Mesodermal cell (in vitro differentiated cells): ENCODE results near the gene FHL1.

ENCODE experiments used
- H3K27ac ChIP-seq: 2 replicates; pipeline ENCODE4 v1.7.0; 2013; ENCODE audit warnings: mild to moderate bottlenecking, low read depth, low read length, moderate library complexity; ENCODE audit not compliant: severe bottlenecking
- H3K36me3 ChIP-seq: 2 replicates; pipeline ENCODE4 v1.7.1; 2013; ENCODE audit warnings: mild to moderate bottlenecking, low read length, moderate library complexity; ENCODE audit not compliant: control insufficient read depth, insufficient read depth
- H3K4me1 ChIP-seq: one replicate; pipeline ENCODE4 v1.7.1; 2013; ENCODE audit warnings: mild to moderate bottlenecking, low read length; ENCODE audit not compliant: insufficient read depth, control insufficient read depth, poor library complexity, severe bottlenecking
- H3K4me3 ChIP-seq: 2 replicates; pipeline ENCODE4 v1.7.0; 2013; ENCODE audit warnings: low read length, control low read depth, mild to moderate bottlenecking; ENCODE audit not compliant: insufficient read depth, poor library complexity, severe bottlenecking; ENCODE audit errors: extremely low read depth
- H3K9me3 ChIP-seq: 2 replicates; pipeline ENCODE4 v1.7.1; 2013; ENCODE audit warnings: mild to moderate bottlenecking, low read length, moderate library complexity; ENCODE audit not compliant: control insufficient read depth
- WGBS, 2 experiments: methylation state at CpG; one replicate each; pipeline ENCODE4 v1.1.5; 2013; ENCODE audit warnings: missing lambda C conversion rate in 2 of 2; ENCODE audit not compliant: insufficient coverage in 2 of 2; 5-methylcytosine and 5-hydroxymethylcytosine counted together

FHL1 gene

DNA sequence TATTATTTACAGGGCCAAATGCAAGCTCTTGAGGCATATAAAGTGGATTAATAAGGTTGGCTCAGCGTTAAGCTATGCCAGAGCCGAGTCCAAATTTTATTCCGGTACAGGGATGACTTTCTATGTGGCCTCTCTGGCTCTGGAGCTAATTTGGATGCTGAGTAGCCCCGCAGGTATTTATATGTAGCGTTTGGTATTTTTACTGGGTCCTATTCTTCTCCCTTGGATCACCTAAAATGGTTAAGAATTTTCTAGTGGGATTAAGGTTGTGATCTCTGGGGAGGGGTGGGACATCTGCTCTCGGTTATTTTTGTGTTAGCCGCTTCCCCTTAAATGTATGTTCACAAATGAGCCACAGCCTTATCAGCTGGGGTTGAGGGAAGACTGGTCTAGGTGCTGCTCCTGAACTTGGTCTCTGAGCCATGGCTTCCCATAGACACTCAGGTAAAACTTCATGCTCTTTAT is 49.4 kb downstream of the FHL1 start:
- WGBS, 2 experiments: 60% methylated on average over 1 of the region's 7 CpGs; no CpG with 5 or more reads in 1 of the 2 experiments
- H3K36me3 ChIP-seq: no peaks in the 10 kb centered on the region
- H3K27ac ChIP-seq: no peak overlapping the region
- H3K4me1 ChIP-seq: peaks cover 3% of the 10 kb centered on the region
- H3K9me3 ChIP-seq: no peaks in the 10 kb centered on the region
- H3K4me3 ChIP-seq: no peak overlapping the region

DNA sequence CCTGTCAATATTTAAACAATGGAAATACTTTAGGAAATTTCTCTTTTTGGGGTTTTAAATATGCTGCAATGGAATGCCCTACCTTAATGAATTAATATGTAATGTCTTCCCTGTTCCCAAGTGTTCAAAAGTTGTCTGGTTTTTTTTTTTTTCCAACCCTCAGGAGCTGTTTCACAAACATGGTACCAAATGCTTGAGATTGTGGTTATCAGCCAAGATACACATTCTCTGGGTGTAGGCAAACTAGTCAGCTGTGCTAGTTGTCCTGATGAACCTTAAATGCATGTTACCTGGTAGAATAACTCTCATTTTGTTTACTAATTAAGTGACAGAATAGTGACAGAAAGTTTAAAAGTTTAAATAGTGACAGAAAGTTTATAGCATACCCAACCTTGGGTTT is 50.7 kb downstream of the FHL1 start:
- Histone ChIP-seq H3K27ac (no peak overlapping the region), H3K4me3 (no peak overlapping the region), H3K36me3 (no peaks in the 10 kb centered on the region), H3K4me1 (peaks cover 3% of the 10 kb centered on the region), H3K9me3 (no peaks in the 10 kb centered on the region)

DNA sequence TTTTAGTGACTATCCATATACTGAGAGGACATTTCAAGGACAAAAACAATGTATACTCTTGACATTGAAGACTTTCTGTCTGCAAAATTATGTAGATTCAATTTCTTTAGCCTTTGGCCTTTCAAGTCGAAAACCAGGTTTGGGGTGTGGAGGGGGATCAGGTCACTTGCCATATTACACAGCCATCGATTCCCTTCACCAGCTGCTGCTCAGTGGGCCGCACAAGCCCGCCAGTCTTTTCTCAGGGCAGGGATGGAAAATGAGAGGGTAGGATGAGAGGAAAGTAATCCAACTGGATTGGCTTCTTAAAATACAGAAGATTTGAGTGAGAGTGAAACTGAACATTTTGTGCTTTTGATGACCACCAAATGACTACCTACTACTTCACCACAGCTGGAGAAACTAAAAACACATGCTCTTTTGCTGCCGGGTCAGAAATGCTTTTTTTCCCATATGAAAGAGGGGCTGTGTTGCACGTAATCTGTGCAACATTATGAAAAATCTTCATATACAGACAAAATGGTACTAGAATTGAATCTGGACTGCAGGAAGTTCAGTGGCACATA is 51.4 kb downstream of the FHL1 start:
- Histone ChIP-seq H3K27ac (no peak overlapping the region), H3K9me3 (no peaks in the 10 kb centered on the region), H3K4me3 (no peak overlapping the region), H3K36me3 (no peaks in the 10 kb centered on the region), H3K4me1 (no peaks in the 10 kb centered on the region)
- no CpG with 5 or more reads among the region's 6 CpGs for WGBS, 2 experiments

DNA sequence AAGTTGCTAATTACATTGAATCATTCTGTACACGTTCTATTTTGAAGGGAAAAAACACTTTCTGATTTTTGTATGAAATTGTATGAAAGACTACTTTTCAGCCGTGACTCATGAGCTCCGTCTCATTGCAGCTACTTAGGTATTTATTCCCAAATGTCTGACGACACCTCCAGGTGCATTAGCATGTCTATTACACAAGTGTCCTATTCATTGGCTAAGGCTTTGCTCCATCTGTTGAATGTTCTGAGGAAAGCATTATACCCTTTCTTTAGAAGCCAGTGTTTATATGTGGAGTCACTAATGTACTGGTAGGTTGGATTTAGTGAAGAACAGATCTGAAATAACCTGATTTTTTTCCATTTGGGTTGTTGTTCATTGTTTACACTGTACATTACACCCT is 52.0 kb downstream of the FHL1 start:
- Histone ChIP-seq H3K27ac (no peak overlapping the region), H3K36me3 (no peaks in the 10 kb centered on the region), H3K4me3 (no peak overlapping the region), H3K9me3 (no peaks in the 10 kb centered on the region), H3K4me1 (peaks cover 3% of the 10 kb centered on the region)
- no CpG with 5 or more reads among the region's 4 CpGs for WGBS, 2 experiments

DNA sequence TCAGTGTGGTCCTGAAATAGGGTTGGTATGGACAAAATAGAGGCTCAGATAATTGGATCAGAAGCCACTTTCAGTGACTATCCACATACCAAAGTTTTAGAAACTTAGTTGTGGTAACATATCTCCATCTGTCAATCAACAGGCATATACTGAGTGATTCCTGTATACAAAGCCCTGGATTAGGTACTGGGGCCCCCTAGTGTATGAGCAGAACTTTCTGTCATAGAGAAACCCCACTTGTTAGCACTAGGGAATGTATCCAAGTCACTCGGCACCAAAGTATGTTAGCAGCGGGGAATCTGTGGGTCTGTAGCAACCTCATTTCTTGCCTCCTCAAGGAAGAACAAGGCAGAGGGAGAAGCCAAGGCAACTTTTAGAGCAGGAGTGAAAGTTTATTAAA is 53.1 kb downstream of the FHL1 start:
- no CpG with 5 or more reads among the region's 2 CpGs for WGBS, 2 experiments

DNA sequence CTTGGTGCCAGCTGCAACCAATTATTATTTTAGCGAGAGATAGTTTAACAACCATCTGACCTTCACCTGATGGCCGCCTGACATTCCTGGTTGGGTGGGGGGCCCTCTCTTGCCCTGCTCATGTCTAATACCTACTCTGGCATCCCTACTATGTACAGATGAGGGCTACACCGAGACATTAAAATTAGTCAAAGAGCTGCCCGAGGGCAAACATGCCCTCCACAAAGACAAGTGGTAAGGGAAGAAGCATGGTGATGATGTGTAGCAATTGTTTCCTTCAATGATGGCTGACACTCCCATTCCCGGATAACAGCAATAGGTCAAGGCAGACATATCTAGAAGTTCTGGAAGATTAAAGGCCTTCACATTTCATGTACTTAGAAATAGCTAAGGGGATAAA is 54.3 kb downstream of the FHL1 start:
- no peak overlapping the region for H3K4me3 ChIP-seq
- H3K9me3 ChIP-seq: no peaks in the 10 kb centered on the region
- H3K27ac ChIP-seq: no peak overlapping the region
- peaks cover 7% of the 10 kb centered on the region for H3K4me1 ChIP-seq
- WGBS, 2 experiments: no CpG with 5 or more reads among the region's 5 CpGs
- no peaks in the 10 kb centered on the region for H3K36me3 ChIP-seq

More for the DNA sequence above, 53.1 kb downstream of the FHL1 start:
- Histone ChIP-seq H3K9me3 (no peaks in the 10 kb centered on the region), H3K27ac (no peak overlapping the region), H3K36me3 (no peaks in the 10 kb centered on the region), H3K4me1 (peaks cover 7% of the 10 kb centered on the region), H3K4me3 (no peak overlapping the region)

DNA sequence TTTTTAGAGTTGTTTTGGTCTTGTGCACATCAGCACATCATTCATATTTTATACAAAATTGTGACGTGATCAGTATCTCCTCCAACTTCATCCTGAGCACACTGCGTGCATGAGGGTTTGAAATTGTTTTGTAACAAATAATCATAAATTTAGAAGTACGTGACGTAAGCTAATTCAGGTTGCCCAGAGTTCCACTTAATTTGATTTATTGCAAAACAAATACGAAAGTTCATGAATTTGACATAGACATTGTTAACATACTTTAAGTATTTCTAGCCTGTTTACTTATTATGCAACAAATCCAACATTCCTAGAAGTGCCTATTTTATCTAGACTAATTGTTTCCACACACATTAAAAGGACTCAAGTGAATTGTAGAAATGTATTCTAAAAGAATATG is 55.6 kb downstream of the FHL1 start:
- Histone ChIP-seq H3K4me1 (peaks cover 7% of the 10 kb centered on the region), H3K27ac (no peak overlapping the region), H3K36me3 (no peaks in the 10 kb centered on the region), H3K4me3 (no peak overlapping the region), H3K9me3 (no peaks in the 10 kb centered on the region)
- WGBS, 2 experiments: no CpG with 5 or more reads among the region's 5 CpGs

DNA sequence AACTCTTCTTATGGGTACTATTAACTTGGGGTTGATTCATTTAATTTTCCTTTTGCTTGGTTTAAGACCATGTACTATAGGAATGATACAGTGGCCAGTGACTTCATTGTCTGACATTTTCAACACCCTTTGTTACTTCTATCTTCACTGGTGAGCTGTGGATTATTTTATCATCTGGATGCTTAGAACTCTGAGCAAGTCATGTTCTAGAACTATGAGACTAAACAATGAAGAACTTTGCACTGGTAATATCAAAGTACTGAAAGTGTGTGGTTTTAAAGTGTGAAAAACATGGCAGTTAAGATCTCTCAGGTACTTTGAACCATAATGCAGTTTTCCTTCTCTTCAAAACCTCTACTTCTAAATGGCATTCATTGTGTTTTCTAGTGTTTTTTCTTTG is 56.1 kb downstream of the FHL1 start:
- Histone ChIP-seq H3K4me3 (no peak overlapping the region), H3K27ac (no peak overlapping the region), H3K4me1 (peaks cover 7% of the 10 kb centered on the region), H3K9me3 (no peaks in the 10 kb centered on the region), H3K36me3 (no peaks in the 10 kb centered on the region)

DNA sequence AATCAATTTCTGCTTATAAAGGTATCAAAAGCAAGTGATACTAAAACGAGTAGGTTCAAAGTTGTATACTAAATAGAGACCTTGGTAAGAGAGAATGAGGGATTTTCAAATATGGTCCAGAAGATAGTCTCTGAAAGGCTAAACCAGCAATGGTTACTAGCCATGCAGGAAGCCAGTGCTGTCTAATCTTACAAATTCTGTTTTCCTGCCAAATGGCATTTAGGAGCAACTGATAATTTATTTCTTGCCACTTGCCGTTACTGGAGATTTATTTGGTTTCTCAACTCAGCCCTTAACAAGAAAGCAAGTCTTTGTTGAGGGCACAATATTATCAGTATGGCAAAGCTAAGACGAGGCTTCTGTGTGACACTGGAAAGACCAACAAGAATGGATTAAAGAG is 56.6 kb downstream of the FHL1 start:
- Histone ChIP-seq H3K4me3 (no peak overlapping the region), H3K36me3 (no peaks in the 10 kb centered on the region), H3K9me3 (no peaks in the 10 kb centered on the region), H3K27ac (no peak overlapping the region), H3K4me1 (peaks cover 7% of the 10 kb centered on the region)
- 100% methylated on average over 1 of the region's 3 CpGs; no CpG with 5 or more reads in 1 of the 2 experiments for WGBS, 2 experiments

DNA sequence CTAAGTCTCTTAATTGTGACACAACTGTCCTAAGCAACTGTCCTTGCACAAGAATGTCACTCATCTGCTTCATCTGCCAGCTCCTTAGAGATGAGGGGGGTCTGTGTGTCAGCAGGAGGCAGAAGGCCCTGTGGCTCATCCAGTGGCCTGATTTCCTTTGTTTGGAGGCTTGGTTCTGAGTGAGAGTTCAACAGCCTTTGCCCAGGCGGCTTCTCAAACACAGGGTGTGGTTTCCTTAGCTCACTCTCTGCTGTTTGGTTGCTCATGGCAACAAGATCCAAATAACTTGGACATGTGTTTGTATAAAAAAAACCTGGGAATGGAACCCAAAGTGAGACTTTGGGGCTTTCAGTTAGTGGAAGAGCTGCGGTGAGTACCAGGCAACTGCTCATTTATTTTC is 57.2 kb downstream of the FHL1 start:
- no peak overlapping the region for H3K27ac ChIP-seq
- H3K4me3 ChIP-seq: no peak overlapping the region
- H3K4me1 ChIP-seq: peaks cover 7% of the 10 kb centered on the region
- no peaks in the 10 kb centered on the region for H3K9me3 ChIP-seq
- H3K36me3 ChIP-seq: no peaks in the 10 kb centered on the region
- no CpG with 5 or more reads among the region's 2 CpGs for WGBS, 2 experiments

DNA sequence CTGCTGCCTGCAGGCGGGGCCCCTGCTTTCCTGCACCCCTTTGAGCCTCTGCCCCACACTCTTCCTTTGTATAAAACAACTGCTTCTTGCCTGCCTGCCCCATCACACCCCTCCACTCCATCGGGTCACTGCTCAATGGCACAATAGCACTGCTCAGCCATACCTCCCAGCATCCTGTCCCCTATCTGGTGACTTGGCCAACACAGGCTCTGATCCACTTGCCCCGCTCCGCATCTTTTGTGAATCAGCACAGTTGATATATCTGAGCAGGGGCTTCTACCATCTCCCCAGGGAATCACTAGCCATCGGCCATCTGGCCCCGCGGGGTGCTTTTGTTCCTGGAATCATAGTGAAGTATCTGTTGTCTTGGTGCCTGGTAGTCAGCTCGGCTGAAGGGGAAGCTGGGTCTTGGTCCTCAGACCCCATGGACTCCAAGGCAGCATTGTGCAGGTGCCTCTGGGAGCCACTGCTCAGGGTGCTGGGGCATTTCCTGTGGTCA is 58.6 kb downstream of the FHL1 start:
- no peaks in the 10 kb centered on the region for H3K9me3 ChIP-seq
- peaks cover 7% of the 10 kb centered on the region for H3K4me1 ChIP-seq
- 86% methylated on average over 1 of the region's 8 CpGs; no CpG with 5 or more reads in 1 of the 2 experiments for WGBS, 2 experiments
- no peak overlapping the region for H3K27ac ChIP-seq
- no peak overlapping the region for H3K4me3 ChIP-seq
- H3K36me3 ChIP-seq: no peaks in the 10 kb centered on the region
